Fibroblast of the aortic adventitia (primary cell): ENCODE results near the gene ARHGAP31. TPM values are rescaled to one million over a fixed set of nuclear protein-coding genes. Genes with fewer than 3 reads are reported as not detected.
A peak's percentile ranks its signal among the peaks of the same experiment; 100 is the strongest.
"Not testable (repeated sequence)": the region's sequence is repeated elsewhere in the genome, so short reads cannot be mapped to it uniquely, and the experiment has no call there.

Source experiments
- DNase-seq: peaks from one replicate; pipeline ENCODE4 v3.0.0-alpha.2; 2010; ENCODE audit warnings: low read depth
- H3K4me3 ChIP-seq: 2 replicates; pipeline ENCODE4 v1.5.1; 2011; ENCODE audit warnings: low read depth, mild to moderate bottlenecking, control low read depth, low read length, moderate library complexity
- total RNA-seq: library from RNA; depleted of rRNA; stranded (reverse); fragments of >200 nt; gene quantifications from 2 replicates; pipeline ENCODE4 v1.2.3, GENCODE V29; 2012; ENCODE audit warnings: low replicate concordance
- TF ChIP-seq, protein P1 (sequence below): IDR thresholded peaks from 2 replicates; pipeline ENCODE4 v1.5.1; 2011; ENCODE audit warnings: mild to moderate bottlenecking, low read length, control low read depth, inconsistent platforms; ENCODE audit not compliant: insufficient read depth

Gene ARHGAP31
- total RNA-seq, 1 donor: 11.4 TPM

- H3K4me3 ChIP-seq: no peak overlapping the region
- DNase-seq: no peak
- TF ChIP-seq, protein P1, sequence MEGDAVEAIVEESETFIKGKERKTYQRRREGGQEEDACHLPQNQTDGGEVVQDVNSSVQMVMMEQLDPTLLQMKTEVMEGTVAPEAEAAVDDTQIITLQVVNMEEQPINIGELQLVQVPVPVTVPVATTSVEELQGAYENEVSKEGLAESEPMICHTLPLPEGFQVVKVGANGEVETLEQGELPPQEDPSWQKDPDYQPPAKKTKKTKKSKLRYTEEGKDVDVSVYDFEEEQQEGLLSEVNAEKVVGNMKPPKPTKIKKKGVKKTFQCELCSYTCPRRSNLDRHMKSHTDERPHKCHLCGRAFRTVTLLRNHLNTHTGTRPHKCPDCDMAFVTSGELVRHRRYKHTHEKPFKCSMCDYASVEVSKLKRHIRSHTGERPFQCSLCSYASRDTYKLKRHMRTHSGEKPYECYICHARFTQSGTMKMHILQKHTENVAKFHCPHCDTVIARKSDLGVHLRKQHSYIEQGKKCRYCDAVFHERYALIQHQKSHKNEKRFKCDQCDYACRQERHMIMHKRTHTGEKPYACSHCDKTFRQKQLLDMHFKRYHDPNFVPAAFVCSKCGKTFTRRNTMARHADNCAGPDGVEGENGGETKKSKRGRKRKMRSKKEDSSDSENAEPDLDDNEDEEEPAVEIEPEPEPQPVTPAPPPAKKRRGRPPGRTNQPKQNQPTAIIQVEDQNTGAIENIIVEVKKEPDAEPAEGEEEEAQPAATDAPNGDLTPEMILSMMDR: no peak
Observed at GRCh38 chr3:119362940-119363725, 69.0 kb downstream of the ARHGAP31 start.

DNA sequence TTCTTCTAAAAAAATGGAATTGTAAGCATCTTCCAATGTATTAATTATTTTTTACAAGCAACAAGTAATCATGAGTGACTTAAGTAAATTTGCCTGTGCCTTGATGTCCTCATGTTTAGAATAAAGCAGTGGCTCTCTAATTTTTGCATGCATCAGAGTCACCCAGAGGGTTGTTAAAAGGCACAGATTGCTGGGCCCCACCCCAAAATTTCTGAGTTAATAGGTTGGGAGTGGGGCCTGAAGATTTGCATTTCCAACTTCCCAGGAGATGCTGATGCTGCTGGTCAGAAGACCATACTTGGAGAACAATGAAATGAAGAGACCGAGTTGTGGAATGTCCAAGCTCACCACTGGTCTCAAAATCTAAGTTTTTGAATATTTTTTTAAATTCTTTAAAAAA lies 70.2 kb downstream of the ARHGAP31 start:
- no peak overlapping the region for H3K4me3 ChIP-seq
- TF ChIP-seq, protein P1: no peak
- DNase-seq: no peak

GRCh38 chr3:119365418-119365817 lies 71.2 kb downstream of the ARHGAP31 start:
- peak; percentile 23 for DNase-seq
- TF ChIP-seq, protein P1: no peak
- H3K4me3 ChIP-seq: no peak overlapping the region

DNA sequence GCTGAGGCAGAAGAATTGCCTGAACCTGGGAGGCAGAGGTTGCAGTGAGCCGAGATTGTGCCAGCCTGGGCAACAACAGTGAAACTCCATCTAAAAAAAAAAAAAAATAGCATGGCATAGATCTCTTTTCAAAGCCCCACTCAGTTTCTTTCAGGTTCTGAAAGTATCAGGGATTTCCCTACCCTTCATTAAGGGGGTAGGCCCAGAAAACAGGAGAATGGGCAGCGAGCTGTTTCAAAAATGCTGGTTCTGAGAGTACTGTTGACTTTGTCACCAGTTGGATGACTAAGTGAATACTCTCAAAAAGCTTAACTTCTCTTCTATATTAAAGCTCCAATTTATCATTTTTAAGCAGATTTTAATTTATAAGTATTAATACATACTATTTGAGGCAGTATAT lies 72.8 kb downstream of the ARHGAP31 start:
- TF ChIP-seq, protein P1: no peak
- no peak overlapping the region for H3K4me3 ChIP-seq
- DNase-seq: no peak

DNA sequence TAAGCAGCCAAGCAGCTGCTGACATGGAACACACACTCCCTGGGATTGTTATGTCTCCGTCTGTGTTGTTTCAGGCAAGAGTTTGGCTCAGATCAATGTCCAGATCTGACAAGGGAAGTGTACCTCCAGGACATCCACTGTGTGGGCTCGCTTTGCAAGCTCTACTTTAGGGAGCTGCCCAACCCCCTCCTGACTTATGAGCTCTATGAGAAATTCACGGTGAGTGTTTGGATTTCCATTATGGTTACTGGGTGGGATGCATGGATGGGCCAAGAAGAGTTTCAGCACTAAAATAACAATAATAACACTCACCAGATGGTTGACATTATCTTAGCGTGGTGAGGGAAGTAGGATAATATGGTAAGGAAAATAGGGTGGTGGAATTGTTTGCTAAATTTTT lies 74.1 kb downstream of the ARHGAP31 start:
- H3K4me3 ChIP-seq: no peak overlapping the region
- peak; percentile 11 for DNase-seq
- TF ChIP-seq, protein P1: no peak

DNA sequence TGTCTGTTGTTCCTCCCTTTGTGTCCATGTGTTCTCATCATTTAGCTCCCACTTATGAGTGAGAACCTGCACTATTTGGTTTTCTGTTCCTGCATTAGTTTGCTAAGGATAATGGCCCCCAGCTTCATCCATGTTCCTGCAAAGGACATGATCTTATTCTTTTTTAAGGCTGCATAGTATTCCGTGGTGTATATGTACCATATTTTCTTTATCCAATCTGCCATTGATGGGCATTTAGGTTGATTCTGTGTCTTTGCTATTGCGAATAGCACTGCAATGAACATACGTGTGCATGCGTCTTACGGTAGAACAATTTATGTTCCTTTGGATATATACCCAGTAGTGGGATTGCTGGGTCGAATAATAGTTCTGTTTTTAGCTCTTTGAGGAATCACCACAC lies 77.6 kb downstream of the ARHGAP31 start:
- DNase-seq, H3K4me3 ChIP-seq: not testable (repeated sequence)

GRCh38 chr3:119375106-119375505 lies 80.9 kb downstream of the ARHGAP31 start:
- no peak overlapping the region for H3K4me3 ChIP-seq
- DNase-seq: no peak
- TF ChIP-seq, protein P1: no peak
